GM12891 (cell line): ENCODE data around the gene SLC1A3.

Experiments
- POLR2A ChIP-seq: IDR thresholded peaks from 2 replicates; pipeline ENCODE4 v1.6.1; 2011; ENCODE audit warnings: low read depth, low read length, control low read depth
- TAF1 ChIP-seq: IDR thresholded peaks from 2 replicates; pipeline ENCODE4 v1.6.1; 2011; ENCODE audit warnings: low read depth, low read length, control low read depth

- no peak for TF ChIP-seq POLR2A
- TF ChIP-seq TAF1: no peak
Measured at GRCh38 chr5:36644727-36645126, 38.3 kb downstream of the SLC1A3 start.
